ENCODE measurements around the gene AGO4.
A peak's percentile ranks its signal among the peaks of the same experiment; 100 is the strongest.
"Not testable (repeated sequence)": the region's sequence is repeated elsewhere in the genome, so short reads cannot be mapped to it uniquely, and the experiment has no call there.

Gene AGO4

DNA sequence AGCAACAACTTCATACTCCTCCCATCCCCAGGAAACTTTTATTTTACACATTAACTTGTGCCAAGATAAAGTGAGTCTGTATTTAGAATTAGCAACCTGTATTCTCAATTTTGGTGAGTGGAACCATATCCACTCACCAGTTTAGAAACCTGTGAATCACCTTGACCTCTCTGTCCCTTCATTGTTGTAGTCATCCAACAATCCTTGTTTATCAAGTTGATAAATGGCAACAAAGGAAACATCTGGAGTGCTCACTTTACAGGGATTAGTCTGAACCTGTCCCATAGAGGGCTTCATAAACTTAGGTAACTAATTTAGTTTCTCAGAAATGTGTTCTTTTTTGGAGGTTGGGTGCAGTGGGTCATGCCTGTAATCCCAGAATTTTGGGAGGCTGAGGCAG is 34.1 kb upstream of the AGO4 start:
- FAIRE-seq (no peak), DNase-seq (ENCODE audit: insufficient read length, low spot score) (no peak)
- TF ChIP-seq, protein P1, sequence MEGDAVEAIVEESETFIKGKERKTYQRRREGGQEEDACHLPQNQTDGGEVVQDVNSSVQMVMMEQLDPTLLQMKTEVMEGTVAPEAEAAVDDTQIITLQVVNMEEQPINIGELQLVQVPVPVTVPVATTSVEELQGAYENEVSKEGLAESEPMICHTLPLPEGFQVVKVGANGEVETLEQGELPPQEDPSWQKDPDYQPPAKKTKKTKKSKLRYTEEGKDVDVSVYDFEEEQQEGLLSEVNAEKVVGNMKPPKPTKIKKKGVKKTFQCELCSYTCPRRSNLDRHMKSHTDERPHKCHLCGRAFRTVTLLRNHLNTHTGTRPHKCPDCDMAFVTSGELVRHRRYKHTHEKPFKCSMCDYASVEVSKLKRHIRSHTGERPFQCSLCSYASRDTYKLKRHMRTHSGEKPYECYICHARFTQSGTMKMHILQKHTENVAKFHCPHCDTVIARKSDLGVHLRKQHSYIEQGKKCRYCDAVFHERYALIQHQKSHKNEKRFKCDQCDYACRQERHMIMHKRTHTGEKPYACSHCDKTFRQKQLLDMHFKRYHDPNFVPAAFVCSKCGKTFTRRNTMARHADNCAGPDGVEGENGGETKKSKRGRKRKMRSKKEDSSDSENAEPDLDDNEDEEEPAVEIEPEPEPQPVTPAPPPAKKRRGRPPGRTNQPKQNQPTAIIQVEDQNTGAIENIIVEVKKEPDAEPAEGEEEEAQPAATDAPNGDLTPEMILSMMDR (IDR thresholded peaks at IDR 0.05; ENCODE audit: insufficient read depth, missing control alignments), result no peak

DNA sequence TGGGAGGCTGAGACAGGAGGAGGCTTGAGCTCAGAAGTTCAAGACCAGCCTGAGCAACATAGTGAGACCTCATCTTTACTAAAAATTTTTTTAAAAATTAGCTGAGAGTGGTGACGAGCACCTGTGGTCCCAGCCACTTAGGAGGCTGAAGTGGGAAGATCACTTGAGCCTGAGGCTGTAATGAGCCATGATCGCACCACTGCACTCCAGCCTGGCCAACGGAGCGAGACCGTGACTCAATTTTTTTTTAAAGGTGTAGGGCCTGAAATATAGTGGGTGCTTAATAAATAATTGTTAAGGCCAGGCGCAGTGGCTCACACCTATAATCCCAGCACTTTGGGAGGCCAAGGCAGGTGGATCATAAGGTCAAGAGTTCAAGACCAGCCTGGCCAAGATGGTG is 31.6 kb upstream of the AGO4 start:
- DNase-seq (ENCODE audit: insufficient read length, low spot score); FAIRE-seq: not testable (repeated sequence)

DNA sequence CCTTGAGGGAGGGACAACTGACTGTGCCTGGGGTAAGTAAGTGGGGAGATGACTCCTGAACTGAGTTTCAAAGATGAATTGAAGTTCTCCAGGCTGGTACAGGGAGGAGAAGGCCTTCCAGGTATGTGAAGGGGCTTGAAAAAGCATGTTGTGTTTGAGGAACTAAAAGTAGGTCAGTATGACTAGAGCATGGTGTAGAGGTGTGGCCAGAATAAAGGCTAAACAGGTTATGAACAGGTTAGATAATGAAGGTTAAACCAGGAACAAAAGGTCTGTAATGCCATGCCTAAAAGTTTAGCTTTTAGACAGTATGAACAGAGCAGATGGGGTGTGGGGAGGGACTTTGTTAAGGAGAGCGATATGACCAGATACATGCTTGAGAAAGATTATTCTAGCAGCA is 30.7 kb upstream of the AGO4 start:
- peak; percentile 98 for FAIRE-seq
- DNase-seq (ENCODE audit: insufficient read length, low spot score), result no peak
- TF ChIP-seq, protein P1 (IDR thresholded peaks at IDR 0.05; ENCODE audit: insufficient read depth, missing control alignments), result no peak

DNA sequence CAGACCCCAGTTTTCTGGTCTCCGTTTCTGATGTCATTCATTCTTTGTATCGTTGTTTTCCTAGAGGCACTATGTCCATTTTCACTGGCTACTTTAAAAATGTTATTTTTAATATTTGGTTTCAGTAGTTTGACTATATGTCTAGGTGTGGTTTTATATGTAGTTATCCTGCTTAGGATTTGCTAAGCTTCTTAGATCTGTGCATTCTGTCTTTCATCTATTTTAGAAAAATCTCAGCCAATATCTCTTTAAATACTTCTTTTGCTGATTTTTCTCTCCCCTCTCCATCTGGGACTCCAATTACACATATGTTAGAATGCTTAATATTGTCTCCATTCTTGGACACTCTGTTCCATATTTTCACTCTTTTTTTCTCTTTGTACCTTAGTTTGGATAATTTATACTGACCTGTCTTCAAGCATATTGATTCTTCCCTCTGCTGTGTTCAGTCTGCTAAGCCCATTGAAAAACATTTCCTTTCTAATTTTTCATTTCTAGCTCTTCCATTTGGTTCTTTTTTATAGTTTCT is 24.7 kb upstream of the AGO4 start:
- TF ChIP-seq, protein P1 (IDR thresholded peaks at IDR 0.05; ENCODE audit: insufficient read depth, missing control alignments), result no peak
- FAIRE-seq, result peak; percentile 35
- DNase-seq (ENCODE audit: insufficient read length, low spot score), result no peak

DNA sequence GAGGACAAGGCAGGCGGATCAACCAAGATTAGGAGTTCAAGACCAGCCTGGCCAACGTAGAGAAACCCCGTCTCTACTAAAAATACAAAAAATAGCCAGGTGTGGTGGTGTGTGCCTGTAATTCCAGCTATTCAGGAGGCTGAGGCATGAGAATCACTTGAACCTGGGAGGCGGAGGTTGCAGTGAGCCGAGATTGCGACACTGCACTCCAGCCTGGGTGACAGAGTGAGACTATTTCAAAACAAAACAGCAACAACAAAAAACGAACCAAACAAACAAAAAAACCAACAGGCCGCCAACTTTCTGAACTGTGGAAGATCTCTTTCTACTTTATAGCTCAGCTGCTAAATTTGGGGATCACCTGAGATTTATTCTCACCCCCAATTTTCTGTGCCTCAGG is 23.5 kb upstream of the AGO4 start:
- DNase-seq (ENCODE audit: insufficient read length, low spot score); FAIRE-seq: not testable (repeated sequence)

DNA sequence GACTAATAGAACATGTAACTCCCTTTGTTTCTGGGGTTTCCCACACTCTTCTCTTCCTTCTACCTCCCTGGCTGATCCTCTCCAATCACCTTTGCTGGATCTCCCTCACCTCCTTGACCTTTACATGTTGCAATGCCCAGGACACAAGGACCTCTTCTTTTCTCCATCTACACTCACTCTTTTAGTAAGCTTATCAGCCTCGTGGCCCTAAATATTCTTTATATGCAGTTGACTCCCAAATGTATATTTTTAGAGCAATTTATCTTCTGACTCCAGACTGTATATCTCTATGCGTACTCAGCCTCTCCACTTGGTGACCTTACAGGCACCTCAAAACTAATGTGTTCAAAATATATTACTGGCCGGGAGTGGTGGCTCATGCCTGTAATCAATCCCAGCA is 19.7 kb upstream of the AGO4 start:
- TF ChIP-seq, protein P1 (IDR thresholded peaks at IDR 0.05; ENCODE audit: insufficient read depth, missing control alignments), result no peak
- DNase-seq (ENCODE audit: insufficient read length, low spot score), result no peak
- FAIRE-seq, result no peak

DNA sequence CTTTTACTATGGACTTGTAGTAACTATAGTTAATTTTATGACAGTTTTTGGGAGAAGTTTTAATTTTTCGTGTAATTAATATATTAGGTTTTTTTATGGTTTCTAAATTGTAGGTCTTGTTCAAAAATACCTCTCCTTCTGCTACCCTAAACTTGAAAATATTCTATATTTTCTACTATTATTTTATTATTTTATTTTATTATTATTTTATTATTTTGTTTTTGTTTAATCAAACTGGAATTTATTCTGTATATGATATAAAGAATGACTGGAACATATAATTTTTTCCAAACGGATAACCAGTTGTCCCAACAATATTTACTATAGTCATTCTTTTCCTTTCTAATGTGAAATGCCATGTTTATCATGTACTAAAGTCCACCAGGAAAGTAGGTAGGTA is 17.1 kb upstream of the AGO4 start:
- TF ChIP-seq, protein P1 (IDR thresholded peaks at IDR 0.05; ENCODE audit: insufficient read depth, missing control alignments), result no peak
- FAIRE-seq (no peak), DNase-seq (ENCODE audit: insufficient read length, low spot score) (no peak)

DNA sequence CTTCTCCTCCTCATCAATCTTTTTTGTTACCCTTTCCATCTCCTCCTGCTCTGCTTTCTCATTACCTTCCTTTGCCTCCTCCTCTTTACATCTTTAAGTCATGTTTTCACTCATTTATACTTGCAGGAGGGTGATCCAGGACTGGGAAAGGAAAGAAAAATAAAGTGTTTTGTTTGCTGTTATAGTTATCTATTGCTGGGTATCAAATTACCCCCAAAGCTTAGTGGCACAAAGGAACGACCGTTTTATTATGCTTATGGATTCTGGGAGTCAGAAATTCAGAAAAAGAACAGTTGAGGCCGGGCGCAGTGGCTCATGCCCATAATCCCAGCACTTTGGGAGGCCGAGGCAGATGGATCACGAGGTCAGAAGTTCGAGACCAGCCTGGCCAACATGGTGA is 12.5 kb upstream of the AGO4 start:
- TF ChIP-seq, protein P1 (IDR thresholded peaks at IDR 0.05; ENCODE audit: insufficient read depth, missing control alignments), result no peak
- no peak for FAIRE-seq
- DNase-seq (ENCODE audit: insufficient read length, low spot score), result no peak

All from D721Med (cell line).